Mesothelial cell of epicardium (in vitro differentiated cells): ENCODE data around the gene KLF13. TPM values are rescaled to one million over a fixed set of nuclear protein-coding genes. Genes with fewer than 3 reads are reported as not detected.
A peak's percentile ranks its signal among the peaks of the same experiment; 100 is the strongest.

ENCODE experiments used
- DNase-seq, 2 experiments: peaks; one replicate each; pipeline ENCODE4 v3.0.0; 2021; ENCODE audit warnings: low spot score in 2 of 2; ENCODE audit not compliant: unreplicated experiment in 2 of 2
- H3K27ac Mint-ChIP-seq: 2 replicates; pipeline ENCODE4 v1.8.0; 2021; ENCODE audit warnings: mixed read lengths
- H3K27me3 Mint-ChIP-seq: 2 replicates; pipeline ENCODE4 v1.8.0; 2021; ENCODE audit warnings: low read depth, mixed read lengths
- H3K36me3 Mint-ChIP-seq: 2 replicates; pipeline ENCODE4 v1.8.0; 2021; ENCODE audit warnings: mixed read lengths
- H3K4me1 Mint-ChIP-seq: 2 replicates; pipeline ENCODE4 v1.8.0; 2021; ENCODE audit warnings: mixed read lengths
- H3K4me3 Mint-ChIP-seq: 2 replicates; pipeline ENCODE4 v1.8.0; 2021; ENCODE audit warnings: mild to moderate bottlenecking, moderate library complexity, mixed read lengths
- H3K9me3 Mint-ChIP-seq: 2 replicates; pipeline ENCODE4 v1.8.0; 2021; ENCODE audit warnings: mixed read lengths
- total RNA-seq: library from RNA; stranded (reverse); gene quantifications from 3 replicates; pipeline ENCODE4 v1.2.1, GENCODE V29; 2021
- TF ChIP-seq, protein P1 (sequence below): fragments of 200-600 bp; sonication (generic); IDR thresholded peaks from one replicate; pipeline ENCODE4 v1.5.0; 2021; ENCODE audit warnings: antibody characterized with exemption; ENCODE audit not compliant: unreplicated experiment

The KLF13 gene
- total RNA-seq, 1 donor from 2014 or later = 28.1 TPM

DNA sequence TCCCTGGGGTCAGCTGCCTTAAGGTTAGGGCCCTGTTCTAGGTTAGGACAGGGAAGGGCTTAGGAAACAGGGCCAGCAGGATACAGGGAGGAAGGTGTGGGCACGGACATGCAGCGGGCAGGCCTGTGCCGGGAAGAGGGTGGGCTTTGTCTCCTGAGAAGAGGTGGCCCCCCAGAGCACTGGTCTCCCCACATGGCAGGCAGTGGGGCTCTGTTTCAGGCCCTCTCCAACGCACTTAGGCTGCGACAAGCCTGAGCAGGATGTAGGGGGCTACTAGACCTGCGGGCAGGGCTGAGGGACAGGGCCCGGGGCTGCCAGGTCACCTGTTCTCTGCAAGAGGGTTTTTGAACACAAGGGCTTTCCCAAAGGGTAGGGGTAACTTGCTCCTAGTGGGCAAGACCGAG is 33.5 kb downstream of the KLF13 start:
- H3K27ac Mint-ChIP-seq = no peak overlapping the region
- no peaks in the 10 kb centered on the region for H3K27me3 Mint-ChIP-seq
- H3K4me3 Mint-ChIP-seq = no peak overlapping the region
- no peak for DNase-seq
- no peaks in the 10 kb centered on the region for H3K36me3 Mint-ChIP-seq
- peaks cover 23% of the 10 kb centered on the region for H3K4me1 Mint-ChIP-seq
- no peaks in the 10 kb centered on the region for H3K9me3 Mint-ChIP-seq
- TF ChIP-seq, protein P1, sequence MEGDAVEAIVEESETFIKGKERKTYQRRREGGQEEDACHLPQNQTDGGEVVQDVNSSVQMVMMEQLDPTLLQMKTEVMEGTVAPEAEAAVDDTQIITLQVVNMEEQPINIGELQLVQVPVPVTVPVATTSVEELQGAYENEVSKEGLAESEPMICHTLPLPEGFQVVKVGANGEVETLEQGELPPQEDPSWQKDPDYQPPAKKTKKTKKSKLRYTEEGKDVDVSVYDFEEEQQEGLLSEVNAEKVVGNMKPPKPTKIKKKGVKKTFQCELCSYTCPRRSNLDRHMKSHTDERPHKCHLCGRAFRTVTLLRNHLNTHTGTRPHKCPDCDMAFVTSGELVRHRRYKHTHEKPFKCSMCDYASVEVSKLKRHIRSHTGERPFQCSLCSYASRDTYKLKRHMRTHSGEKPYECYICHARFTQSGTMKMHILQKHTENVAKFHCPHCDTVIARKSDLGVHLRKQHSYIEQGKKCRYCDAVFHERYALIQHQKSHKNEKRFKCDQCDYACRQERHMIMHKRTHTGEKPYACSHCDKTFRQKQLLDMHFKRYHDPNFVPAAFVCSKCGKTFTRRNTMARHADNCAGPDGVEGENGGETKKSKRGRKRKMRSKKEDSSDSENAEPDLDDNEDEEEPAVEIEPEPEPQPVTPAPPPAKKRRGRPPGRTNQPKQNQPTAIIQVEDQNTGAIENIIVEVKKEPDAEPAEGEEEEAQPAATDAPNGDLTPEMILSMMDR = no peak

DNA sequence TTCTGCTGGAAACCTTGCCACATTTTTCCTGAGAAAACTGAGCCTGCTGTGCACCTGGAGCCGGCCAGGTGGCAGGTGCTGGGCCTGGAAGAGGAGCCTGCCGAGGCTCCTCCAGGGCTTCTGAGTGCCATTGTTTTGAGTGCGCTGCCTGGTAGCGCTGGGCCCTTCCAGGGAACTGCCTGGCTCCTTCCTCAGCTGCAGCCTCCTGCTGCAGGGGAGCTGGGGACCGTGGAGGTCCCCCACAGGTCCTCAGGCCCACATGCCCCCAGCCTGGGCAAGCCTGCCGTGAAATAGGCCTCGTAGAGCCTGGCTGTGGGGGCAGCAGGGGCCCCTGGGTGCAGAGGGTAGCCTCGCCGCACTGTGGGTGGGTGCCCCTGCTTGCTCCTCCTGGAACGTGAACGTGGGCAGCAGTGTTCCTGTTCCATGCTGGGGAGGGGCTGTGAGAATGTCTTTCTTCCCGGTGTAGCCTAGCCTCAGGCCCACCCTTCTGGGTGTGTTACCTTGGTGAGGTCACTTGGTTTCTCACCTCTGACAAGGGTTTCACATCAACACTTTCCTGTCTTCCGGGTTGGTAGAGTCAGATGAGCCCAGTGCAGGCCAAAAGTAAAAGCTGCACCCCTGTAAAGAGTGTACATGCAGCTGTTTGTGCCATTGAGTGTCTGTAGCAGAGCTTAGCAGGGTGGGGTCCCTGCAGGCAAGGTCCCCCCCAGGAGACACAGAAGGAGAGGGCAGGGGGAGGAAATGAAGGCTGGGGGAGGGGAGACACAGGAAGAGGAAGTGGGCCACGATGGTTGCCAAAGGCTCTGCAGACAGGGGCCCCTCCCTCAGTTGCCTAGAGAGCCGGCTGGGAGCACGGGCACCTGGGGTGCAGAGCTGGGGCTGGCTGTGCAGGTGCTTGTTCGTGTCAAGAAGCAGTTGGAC is 34.5 kb downstream of the KLF13 start:
- TF ChIP-seq, protein P1 = no peak
- Mint-ChIP-seq H3K27me3 (no peaks in the 10 kb centered on the region), H3K9me3 (no peaks in the 10 kb centered on the region), H3K36me3 (no peaks in the 10 kb centered on the region), H3K4me1 (peaks cover 31% of the 10 kb centered on the region), H3K4me3 (no peak overlapping the region), H3K27ac (peak overlapping the region; percentile 64)
- no peak for DNase-seq

DNA sequence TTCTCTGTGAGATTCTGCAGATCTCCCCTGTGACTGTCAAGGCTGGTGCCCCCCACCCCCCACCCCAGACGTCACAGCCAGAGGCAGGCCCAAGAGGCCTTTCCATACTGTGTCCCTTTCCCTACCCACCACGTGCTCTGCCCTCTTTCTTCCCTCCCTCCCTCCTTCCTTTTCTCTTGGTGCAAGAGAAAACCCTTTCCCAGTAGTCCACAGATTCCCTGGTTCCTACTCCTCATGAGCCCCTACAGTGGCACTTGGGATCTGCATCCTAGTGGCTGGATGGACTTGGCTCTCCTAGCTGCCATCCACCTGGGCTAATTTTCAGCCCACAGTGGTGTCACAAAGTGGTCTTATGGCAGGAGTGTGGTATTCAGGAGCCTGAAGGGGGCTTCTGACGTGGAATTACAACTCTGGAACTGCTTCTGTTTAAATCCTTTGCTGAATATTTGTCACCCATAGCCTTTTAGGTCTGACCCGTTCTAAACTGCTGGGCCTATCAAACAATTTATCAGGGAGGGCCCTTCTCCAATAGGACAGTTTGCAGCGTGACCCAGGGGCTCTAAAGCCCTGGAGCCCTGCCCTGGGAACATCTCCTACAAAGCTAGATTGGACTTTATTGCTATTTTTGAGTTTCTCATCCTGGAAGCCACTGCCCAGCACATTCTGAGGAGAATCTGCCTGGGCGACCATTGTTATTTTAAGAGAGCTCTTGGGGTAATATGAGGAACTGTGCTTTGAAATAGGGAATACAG is 35.3 kb downstream of the KLF13 start:
- no peaks in the 10 kb centered on the region for H3K36me3 Mint-ChIP-seq
- no peak overlapping the region for H3K4me3 Mint-ChIP-seq
- H3K9me3 Mint-ChIP-seq = no peaks in the 10 kb centered on the region
- peak overlapping the region; percentile 64 for H3K27ac Mint-ChIP-seq
- peaks cover 33% of the 10 kb centered on the region for H3K4me1 Mint-ChIP-seq
- no peak for DNase-seq
- H3K27me3 Mint-ChIP-seq = no peaks in the 10 kb centered on the region
- TF ChIP-seq, protein P1 = no peak

DNA sequence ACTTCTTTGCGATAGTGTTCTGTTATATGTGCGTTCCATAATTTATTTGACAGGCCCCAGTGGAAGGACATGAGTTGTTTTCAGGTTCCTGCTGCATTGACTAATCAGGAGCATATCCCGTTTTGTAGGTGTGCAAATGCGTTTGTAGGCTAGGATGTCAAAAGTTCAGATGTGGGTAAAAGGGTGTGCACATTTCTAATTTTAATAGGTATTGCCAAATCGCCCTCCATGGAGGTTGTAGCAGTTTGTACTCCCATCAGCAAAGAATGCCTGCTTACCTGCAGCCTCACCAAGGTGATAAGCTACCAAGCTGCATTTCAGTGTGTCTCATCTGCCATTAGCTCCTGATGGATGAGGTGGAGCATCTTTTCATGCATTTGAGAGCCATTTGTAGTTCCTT is 36.3 kb downstream of the KLF13 start:
- no peak overlapping the region for H3K27ac Mint-ChIP-seq
- no peak for DNase-seq
- H3K27me3 Mint-ChIP-seq = no peaks in the 10 kb centered on the region
- no peaks in the 10 kb centered on the region for H3K36me3 Mint-ChIP-seq
- no peaks in the 10 kb centered on the region for H3K9me3 Mint-ChIP-seq
- H3K4me3 Mint-ChIP-seq = no peak overlapping the region
- H3K4me1 Mint-ChIP-seq = peaks cover 32% of the 10 kb centered on the region
- TF ChIP-seq, protein P1 = no peak

DNA sequence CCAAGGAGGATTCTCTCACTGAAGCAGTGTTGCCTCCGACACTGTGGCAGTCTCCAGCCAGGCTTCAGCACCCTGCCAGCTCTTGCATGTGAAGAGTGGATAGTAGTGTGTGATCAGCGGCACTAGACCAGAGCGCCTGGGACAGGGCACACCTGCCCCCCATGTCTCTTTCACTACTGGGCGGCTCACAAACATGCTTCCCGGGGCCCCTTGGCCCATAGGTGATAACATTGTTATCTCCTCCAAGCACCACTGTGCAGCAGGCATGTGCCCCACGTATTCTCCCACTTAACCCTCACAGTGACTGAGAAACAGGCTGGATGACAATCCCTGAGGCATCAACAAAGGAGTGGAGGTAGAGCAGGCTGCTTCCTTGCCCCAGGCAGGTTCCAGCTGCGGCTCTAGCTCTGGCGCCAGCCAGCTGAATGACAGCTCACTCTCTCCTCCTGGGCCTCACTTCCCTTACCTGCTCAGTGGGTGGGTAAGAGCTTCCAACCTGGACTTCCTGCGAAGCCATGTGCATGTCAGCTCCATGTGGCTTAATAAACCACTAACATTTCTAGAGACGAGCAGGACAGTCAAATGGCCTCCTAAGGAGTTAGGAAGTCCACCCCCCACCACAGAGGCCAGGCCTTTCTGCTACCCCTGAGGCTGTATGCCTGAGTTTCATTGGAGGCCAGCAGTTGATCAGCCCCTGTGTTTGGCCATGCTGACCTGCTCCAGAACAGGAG is 37.8 kb downstream of the KLF13 start:
- Mint-ChIP-seq H3K9me3 (peaks cover 5% of the 10 kb centered on the region), H3K4me1 (peaks cover 36% of the 10 kb centered on the region), H3K27ac (no peak overlapping the region), H3K27me3 (no peaks in the 10 kb centered on the region), H3K36me3 (peaks cover 4% of the 10 kb centered on the region), H3K4me3 (no peak overlapping the region)
- TF ChIP-seq, protein P1 = no peak
- DNase-seq = no peak
